HEK293T (cell line): Measurements from ENCODE around the gene ACTR5.

ENCODE experiments used
- ARNT ChIP-seq: fragments of 450-650 bp; IDR thresholded peaks from 2 replicates; pipeline ENCODE4 v1.6.1; 2017; ENCODE audit warnings: mild to moderate bottlenecking
- BHLHE40 ChIP-seq: fragments of 450-650 bp; IDR thresholded peaks from 2 replicates; pipeline ENCODE4 v1.6.1; 2016; ENCODE audit warnings: mild to moderate bottlenecking, moderate library complexity, borderline replicate concordance
- FOXA1 ChIP-seq: fragments of 450-650 bp; IDR thresholded peaks from 2 replicates; pipeline ENCODE4 v1.6.1; 2016; ENCODE audit warnings: mild to moderate bottlenecking
- FOXK2 ChIP-seq: fragments of 450-650 bp; IDR thresholded peaks from 2 replicates; pipeline ENCODE4 v1.6.1; 2016; ENCODE audit warnings: mild to moderate bottlenecking
- FOXM1 ChIP-seq: fragments of 450-650 bp; IDR thresholded peaks from 2 replicates; pipeline ENCODE4 v1.6.1; 2017; ENCODE audit warnings: mild to moderate bottlenecking, borderline replicate concordance
- L3MBTL2 ChIP-seq: fragments of 450-650 bp; conservative IDR thresholded peaks from 2 replicates; pipeline ENCODE4 v1.6.1; 2016; ENCODE audit warnings: mild to moderate bottlenecking
- LEF1 ChIP-seq: fragments of 450-650 bp; IDR thresholded peaks from 2 replicates; pipeline ENCODE4 v1.6.1; 2017; ENCODE audit warnings: mild to moderate bottlenecking, borderline replicate concordance
- SP1 ChIP-seq: fragments of 450-650 bp; IDR thresholded peaks from 2 replicates; pipeline ENCODE4 v1.6.1; 2017
- TARDBP ChIP-seq: fragments of 450-650 bp; IDR thresholded peaks from 2 replicates; pipeline ENCODE4 v1.6.1; 2016
- TF ChIP-seq, protein P1 (sequence below): fragments of 450-650 bp; IDR thresholded peaks from 2 replicates; pipeline ENCODE4 v1.6.1; 2016

DNA sequence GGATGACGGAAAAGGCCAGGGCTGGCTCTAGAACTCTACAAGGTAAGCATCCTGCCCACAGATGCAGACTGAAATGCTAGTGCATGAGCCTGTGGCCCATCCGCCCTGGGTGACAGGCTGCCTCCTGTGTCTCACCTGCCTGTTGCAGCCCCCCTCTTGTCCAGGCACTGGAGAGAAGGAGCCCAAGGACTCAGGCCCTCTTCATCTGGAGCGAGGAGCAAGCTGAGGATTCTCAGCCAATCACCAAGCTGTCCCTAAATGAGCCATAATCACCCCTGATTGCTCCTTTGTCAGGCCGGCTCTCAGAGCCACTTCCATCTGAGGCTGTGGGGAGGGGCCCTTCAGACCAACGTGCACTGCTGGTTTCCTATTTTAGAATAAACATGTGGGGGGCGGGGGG, 34.0 kb upstream of the ACTR5 start:
- TF ChIP-seq ARNT (no peak), FOXM1 (no peak), L3MBTL2 (no peak), TARDBP (no peak), BHLHE40 (no peak), FOXA1 (no peak), SP1 (no peak), LEF1 (no peak), FOXK2 (no peak)
- TF ChIP-seq, protein P1, sequence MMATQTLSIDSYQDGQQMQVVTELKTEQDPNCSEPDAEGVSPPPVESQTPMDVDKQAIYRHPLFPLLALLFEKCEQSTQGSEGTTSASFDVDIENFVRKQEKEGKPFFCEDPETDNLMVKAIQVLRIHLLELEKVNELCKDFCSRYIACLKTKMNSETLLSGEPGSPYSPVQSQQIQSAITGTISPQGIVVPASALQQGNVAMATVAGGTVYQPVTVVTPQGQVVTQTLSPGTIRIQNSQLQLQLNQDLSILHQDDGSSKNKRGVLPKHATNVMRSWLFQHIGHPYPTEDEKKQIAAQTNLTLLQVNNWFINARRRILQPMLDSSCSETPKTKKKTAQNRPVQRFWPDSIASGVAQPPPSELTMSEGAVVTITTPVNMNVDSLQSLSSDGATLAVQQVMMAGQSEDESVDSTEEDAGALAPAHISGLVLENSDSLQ = no peak
